HT-29 (cell line): ENCODE results near the gene UBE2J1. TPM values are rescaled to one million over a fixed set of nuclear protein-coding genes. Genes with fewer than 3 reads are reported as not detected.
"Not testable (repeated sequence)": the region's sequence is repeated elsewhere in the genome, so short reads cannot be mapped to it uniquely, and the experiment has no call there.

ENCODE experiments used
- DNase-seq: peaks from one replicate; pipeline ENCODE4 v3.0.0-alpha.2; 2015; ENCODE audit warnings: low spot score
- total RNA-seq: library from RNA; depleted of rRNA; stranded (reverse); fragments of >200 nt; shearing (Covaris generic); gene quantifications from 2 replicates; pipeline ENCODE4 v1.2.3, GENCODE V29; 2014

Gene UBE2J1
- total RNA-seq, 1 experiment from 2014 or later: 22.1 TPM

GRCh38 chr6:89321131-89321970 is 31.2 kb downstream of the UBE2J1 start:
- no peak for DNase-seq

- DNase-seq: no peak
Measured at GRCh38 chr6:89320012-89320559, 32.4 kb downstream of the UBE2J1 start.

GRCh38 chr6:89317067-89317466 is 35.5 kb downstream of the UBE2J1 start:
- DNase-seq: no peak

GRCh38 chr6:89315249-89315885 is 37.2 kb downstream of the UBE2J1 start, which contains the start of gene GABRR2:
TSS of gene GABRR2 (minus strand) at chr6:89315299. CDS start at chr6:89315165, 134 bp downstream.
- DNase-seq: no peak

DNA sequence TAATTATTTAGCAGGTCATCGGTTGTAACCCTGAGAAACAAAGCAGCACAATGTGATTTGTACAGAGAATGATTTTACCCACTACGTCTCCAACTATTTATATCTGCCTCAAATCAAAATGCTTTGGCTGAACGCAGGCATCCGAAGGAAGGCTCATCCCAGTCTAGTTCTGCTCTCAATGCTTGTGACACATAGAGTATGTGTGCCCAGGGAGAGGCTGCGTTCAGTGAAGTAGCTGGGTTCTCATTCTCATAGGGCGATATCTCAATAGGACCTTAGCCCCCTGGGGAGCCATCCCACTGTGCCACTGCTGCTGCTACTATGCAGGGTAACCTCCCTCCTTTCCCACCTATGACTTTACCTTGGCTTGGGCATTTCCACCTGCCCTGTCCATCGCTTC is 37.8 kb downstream of the UBE2J1 start:
- DNase-seq: no peak

- no peak for DNase-seq
Measured at GRCh38 chr6:89313006-89313405, 39.5 kb downstream of the UBE2J1 start.

DNA sequence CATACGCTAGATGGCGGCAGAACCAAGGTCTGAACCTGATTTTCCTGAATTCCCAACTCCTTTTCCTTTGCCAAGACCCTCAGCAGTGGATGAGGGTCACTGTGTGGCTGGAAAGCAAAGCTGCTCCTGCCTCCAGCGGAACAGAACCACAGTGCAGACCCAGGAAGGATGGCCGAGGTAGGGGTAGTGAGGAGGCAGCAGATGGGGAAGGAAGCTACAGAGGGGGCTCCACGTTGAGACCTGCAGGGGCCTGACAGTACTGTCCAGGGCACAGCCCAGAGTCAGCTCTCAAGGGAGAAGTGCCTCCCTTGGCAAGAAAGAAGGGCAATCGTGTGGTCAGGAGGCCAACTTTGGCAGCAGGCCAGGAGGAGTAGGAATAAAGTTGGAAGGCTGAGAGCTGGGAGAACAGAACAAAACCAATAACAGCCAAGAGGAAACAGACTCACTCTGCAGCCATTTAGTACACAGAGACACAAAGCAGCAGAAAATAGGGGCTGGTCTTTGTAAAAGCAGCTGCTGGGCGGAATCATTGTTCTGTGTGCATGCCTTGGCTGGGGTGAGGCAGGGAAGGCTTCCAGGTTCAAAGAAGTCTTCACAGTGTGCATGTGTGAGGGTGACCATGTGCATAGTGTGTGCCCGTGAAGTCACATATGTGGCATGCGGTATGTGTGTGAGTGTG is 40.5 kb downstream of the UBE2J1 start:
- peak; percentile 69 for DNase-seq

- no peak for DNase-seq
Measured at GRCh38 chr6:89311530-89311852, 41.0 kb downstream of the UBE2J1 start.

GRCh38 chr6:89310929-89311328 is 41.6 kb downstream of the UBE2J1 start:
- DNase-seq: peak; percentile 33

GRCh38 chr6:89308525-89309395 is 43.8 kb downstream of the UBE2J1 start:
- no peak for DNase-seq

DNA sequence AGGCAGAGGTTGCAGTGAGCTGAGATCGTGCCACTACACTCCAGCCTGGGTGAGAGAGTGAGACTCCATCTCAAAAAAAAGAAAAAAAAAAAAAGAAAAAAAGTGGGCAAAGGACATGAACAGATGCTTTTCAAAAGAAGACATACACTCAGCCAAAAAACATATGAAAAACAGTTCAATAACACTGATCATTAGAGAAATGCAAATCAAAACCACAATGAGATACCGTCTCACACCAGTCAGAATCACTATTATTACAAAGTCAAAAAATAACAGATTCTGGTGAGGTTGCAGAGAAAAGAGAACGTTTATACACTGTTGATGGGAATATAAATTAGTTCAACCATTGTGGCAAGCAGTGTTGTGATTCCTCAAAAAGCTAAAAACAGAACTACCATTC is 48.0 kb downstream of the UBE2J1 start:
- not testable (repeated sequence) for DNase-seq

GRCh38 chr6:89302936-89303335 is 49.6 kb downstream of the UBE2J1 start:
- DNase-seq: no peak

GRCh38 chr6:89302195-89302770 is 50.2 kb downstream of the UBE2J1 start:
- no peak for DNase-seq

DNA sequence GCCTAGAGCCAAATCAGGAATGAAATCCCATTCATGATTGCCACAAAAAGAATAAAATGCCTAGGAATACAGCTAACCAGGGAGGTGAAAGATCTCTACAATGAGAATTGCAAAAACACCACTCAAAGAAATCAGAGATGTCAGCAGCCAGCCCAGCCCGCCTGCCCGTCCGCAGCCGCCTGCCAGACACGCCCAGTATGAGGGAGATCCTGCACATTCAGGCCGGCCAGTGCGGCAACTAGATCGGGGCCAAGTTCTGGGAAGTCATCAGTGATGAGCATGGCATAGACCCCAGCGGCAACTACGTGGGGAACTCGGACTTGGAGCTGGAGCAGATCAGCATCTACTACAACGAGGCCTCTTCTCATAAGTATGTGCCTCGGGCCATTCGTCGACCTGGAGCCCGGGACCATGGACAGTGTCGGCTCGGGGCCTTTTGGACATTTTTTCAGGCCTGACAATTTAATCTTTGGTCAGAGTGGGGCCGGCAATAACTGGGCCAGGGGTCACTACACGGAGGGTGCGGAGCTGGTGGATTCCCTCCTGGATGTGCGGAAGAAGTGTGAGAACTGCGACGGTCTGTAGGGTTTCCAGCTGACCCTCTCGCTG is 50.8 kb downstream of the UBE2J1 start:
- no peak for DNase-seq

DNA sequence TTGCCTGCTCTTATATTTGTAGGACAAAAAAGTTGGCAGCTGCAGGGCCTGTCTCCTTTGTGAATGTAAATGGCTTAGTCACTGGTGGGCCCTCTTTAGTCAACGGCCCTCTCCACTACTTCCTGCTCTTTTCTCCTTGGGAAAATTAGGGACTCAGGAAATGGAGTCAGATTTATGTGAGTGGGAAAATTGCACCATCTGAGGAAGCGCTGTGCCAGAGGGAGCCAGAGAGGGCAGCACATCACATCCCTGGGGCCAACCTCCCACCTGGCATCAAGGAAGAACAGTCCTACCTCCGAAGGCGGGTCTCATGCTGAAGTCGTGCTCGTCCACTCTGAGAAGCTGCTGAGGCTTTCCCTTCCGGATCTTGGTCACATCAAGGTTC is 53.1 kb downstream of the UBE2J1 start:
- peak; percentile 60 for DNase-seq

DNA sequence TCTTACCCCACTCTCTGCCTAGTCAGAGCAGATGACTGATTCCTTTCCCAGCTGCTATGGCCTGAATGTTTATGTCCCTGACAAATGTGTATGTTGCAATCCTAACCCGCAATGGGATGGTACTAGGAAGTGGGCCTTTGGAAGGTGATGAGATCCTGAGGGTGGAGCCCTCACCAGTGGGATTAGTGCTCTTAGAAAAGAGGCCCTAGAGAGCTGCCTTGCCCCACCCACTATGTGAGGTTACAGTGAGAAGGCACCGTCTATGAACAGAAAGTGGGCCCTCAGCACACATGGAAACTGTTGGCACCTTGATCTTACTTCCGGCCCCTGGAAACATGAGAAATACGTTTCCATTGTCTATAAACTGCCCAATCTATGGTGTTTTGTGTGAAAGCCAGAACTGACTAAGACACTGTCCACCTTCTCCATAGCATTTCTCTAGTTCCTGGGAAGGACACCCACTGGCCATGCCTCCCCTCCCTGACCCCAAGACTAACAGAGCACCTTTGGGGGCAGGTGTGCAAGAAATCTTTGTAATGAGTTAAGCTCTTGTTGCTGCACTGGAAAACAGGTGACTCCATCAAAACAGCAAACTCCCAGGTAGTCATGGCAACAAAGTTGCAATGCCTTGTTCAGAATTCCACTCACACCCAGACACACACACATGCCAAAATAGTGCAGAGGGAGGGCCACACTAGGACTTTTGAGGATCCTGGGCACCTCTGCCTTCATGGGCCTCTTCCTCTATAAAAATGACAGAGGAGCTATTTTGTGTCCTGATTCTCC is 53.6 kb downstream of the UBE2J1 start:
- DNase-seq: peak; percentile 93

DNA sequence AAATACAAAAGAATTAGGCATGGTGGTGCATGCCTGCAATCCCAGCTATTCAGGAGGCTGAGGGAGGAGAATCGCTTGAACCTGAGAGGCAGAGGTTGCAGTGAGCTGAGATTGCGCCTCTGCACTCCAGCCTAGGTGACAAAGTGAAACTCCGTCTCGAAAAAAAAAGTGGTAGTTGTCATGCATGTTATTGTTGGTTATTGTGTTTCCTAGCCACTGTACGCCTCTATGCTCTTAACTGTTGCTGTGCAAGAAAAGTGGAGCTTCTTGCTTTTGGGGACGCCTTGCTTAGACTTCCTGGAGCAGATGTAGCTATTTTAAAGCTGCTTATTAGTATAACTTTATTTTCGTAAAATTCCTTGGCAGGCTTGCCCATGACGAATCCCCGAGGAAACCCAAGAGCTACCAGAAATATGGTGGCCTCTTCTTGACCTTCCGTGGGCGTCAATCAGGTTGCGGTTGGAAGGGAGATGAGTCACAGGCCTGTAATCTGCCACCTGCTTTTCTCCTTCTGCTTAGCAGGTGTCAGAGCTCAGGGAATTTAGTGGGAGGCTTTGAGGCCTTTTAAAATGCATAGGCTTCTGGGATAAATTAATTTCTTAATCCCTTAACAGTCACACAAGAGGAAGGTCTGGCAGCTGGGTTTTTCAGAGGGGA is 54.7 kb downstream of the UBE2J1 start:
- peak; percentile 96 for DNase-seq

DNA sequence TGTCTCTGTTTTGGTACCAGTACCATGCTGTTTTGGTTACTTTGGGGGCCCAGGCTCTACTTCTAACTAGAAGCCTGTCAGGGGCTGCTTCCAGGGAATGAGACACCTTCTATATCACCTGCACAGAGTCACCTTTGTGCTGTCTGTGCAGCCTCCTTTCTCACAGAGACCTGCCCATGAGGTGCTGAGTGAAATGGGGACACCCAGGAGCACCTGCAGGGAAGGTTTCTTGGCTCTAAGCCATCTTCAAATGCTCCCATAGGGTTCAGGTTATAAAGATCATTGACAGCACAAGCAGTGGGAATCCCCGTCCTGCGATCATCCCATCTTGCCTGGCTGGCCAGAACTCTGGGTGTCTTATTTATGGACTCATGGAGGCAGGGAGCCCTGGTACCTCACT is 56.5 kb downstream of the UBE2J1 start:
- DNase-seq: no peak

- DNase-seq: not testable (repeated sequence)
Measured at GRCh38 chr6:89295116-89295515, 57.4 kb downstream of the UBE2J1 start.
